Ishikawa (cell line): ENCODE results near the gene EIF2S2.

Source experiments
- CEBPB ChIP-seq: IDR thresholded peaks from 2 replicates; pipeline ENCODE4 v1.6.1; 2012
- CREB1 ChIP-seq: IDR thresholded peaks from 2 replicates; pipeline ENCODE4 v1.6.1; 2012; ENCODE audit warnings: low read depth
- EGR1 ChIP-seq: IDR thresholded peaks from 2 replicates; pipeline ENCODE4 v1.6.1; 2012
- EP300 ChIP-seq: IDR thresholded peaks from 2 replicates; pipeline ENCODE4 v1.6.1; 2012; ENCODE audit warnings: borderline replicate concordance
- FOXM1 ChIP-seq: IDR thresholded peaks from 2 replicates; pipeline ENCODE4 v1.6.1; 2012; ENCODE audit warnings: low read depth, borderline replicate concordance
- NFIC ChIP-seq: IDR thresholded peaks from 2 replicates; pipeline ENCODE4 v1.6.1; 2012
- RAD21 ChIP-seq: IDR thresholded peaks from 2 replicates; pipeline ENCODE4 v1.6.1; 2012; ENCODE audit warnings: low read depth
- TAF1 ChIP-seq: IDR thresholded peaks from 2 replicates; pipeline ENCODE4 v1.6.1; 2012; ENCODE audit warnings: low read depth, mild to moderate bottlenecking
- TCF12 ChIP-seq: IDR thresholded peaks from 2 replicates; pipeline ENCODE4 v1.6.1; 2012; ENCODE audit warnings: low read depth
- TEAD4 ChIP-seq: IDR thresholded peaks from 2 replicates; pipeline ENCODE4 v1.6.1; 2012
- YY1 ChIP-seq: IDR thresholded peaks from 2 replicates; pipeline ENCODE4 v1.6.1; 2012; ENCODE audit warnings: low read depth
- ZBTB7A ChIP-seq: IDR thresholded peaks from 2 replicates; pipeline ENCODE4 v1.6.1; 2012; ENCODE audit warnings: low read depth
- TF ChIP-seq, protein P1 (sequence below): IDR thresholded peaks from 2 replicates; pipeline ENCODE4 v1.6.1; 2012
- TF ChIP-seq, protein P2 (sequence below): IDR thresholded peaks from 2 replicates; pipeline ENCODE4 v1.6.1; 2012
- TF ChIP-seq, protein P3 (sequence below): IDR thresholded peaks from 2 replicates; pipeline ENCODE4 v1.6.1; 2012; ENCODE audit warnings: low read depth, mild to moderate bottlenecking

Gene EIF2S2

DNA sequence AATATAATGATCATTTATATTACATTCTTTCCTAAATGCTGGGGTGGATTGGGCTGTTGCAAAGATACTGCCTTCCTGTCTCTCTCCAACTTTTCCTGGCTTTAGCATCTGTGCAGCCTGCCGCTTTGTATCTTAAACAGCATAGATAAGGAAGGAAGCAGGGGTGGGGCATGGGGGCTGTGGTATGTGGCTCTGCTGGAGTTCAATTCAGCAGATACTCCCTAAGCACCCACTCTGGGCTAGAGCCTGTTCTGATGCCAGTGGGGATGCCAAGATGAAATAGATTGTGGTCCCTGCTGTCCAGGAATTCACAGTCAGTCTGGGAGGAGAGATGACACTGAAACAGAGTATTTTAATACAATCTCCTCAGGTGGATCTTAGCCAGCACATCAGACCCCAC, 56.8 kb downstream of the EIF2S2 start:
- TF ChIP-seq CREB1 = no peak
- no peak for TF ChIP-seq FOXM1

DNA sequence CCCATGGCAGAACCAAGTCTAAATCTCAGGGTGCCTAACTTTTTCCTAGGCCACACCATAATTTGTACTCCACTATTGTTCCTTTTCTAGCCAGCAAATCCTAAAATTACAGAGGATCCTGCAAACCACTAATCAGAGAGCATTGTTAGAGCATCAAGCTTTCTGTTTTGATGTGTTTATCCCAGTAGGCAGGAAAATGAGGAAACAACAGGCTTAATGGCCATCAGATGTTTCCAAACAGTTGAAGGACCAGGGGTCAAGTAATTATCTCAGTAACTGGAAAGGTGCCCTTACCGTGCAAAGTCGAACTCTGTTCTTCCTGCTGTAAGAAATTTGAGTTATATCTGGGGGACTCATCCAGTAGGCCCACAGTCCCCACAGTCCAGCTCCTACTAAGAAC, 59.6 kb downstream of the EIF2S2 start:
- TF ChIP-seq CREB1 (no peak), TAF1 (no peak), EP300 (no peak), EGR1 (no peak), ZBTB7A (no peak), YY1 (no peak), FOXM1 (no peak), CEBPB (no peak), RAD21 (no peak), TEAD4 (no peak), TCF12 (no peak), NFIC (no peak)
- TF ChIP-seq, protein P1, sequence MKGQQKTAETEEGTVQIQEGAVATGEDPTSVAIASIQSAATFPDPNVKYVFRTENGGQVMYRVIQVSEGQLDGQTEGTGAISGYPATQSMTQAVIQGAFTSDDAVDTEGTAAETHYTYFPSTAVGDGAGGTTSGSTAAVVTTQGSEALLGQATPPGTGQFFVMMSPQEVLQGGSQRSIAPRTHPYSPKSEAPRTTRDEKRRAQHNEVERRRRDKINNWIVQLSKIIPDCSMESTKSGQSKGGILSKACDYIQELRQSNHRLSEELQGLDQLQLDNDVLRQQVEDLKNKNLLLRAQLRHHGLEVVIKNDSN = no peak
- TF ChIP-seq, protein P2, sequence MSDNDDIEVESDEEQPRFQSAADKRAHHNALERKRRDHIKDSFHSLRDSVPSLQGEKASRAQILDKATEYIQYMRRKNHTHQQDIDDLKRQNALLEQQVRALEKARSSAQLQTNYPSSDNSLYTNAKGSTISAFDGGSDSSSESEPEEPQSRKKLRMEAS = no peak
- TF ChIP-seq, protein P3, sequence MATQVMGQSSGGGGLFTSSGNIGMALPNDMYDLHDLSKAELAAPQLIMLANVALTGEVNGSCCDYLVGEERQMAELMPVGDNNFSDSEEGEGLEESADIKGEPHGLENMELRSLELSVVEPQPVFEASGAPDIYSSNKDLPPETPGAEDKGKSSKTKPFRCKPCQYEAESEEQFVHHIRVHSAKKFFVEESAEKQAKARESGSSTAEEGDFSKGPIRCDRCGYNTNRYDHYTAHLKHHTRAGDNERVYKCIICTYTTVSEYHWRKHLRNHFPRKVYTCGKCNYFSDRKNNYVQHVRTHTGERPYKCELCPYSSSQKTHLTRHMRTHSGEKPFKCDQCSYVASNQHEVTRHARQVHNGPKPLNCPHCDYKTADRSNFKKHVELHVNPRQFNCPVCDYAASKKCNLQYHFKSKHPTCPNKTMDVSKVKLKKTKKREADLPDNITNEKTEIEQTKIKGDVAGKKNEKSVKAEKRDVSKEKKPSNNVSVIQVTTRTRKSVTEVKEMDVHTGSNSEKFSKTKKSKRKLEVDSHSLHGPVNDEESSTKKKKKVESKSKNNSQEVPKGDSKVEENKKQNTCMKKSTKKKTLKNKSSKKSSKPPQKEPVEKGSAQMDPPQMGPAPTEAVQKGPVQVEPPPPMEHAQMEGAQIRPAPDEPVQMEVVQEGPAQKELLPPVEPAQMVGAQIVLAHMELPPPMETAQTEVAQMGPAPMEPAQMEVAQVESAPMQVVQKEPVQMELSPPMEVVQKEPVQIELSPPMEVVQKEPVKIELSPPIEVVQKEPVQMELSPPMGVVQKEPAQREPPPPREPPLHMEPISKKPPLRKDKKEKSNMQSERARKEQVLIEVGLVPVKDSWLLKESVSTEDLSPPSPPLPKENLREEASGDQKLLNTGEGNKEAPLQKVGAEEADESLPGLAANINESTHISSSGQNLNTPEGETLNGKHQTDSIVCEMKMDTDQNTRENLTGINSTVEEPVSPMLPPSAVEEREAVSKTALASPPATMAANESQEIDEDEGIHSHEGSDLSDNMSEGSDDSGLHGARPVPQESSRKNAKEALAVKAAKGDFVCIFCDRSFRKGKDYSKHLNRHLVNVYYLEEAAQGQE = no peak

DNA sequence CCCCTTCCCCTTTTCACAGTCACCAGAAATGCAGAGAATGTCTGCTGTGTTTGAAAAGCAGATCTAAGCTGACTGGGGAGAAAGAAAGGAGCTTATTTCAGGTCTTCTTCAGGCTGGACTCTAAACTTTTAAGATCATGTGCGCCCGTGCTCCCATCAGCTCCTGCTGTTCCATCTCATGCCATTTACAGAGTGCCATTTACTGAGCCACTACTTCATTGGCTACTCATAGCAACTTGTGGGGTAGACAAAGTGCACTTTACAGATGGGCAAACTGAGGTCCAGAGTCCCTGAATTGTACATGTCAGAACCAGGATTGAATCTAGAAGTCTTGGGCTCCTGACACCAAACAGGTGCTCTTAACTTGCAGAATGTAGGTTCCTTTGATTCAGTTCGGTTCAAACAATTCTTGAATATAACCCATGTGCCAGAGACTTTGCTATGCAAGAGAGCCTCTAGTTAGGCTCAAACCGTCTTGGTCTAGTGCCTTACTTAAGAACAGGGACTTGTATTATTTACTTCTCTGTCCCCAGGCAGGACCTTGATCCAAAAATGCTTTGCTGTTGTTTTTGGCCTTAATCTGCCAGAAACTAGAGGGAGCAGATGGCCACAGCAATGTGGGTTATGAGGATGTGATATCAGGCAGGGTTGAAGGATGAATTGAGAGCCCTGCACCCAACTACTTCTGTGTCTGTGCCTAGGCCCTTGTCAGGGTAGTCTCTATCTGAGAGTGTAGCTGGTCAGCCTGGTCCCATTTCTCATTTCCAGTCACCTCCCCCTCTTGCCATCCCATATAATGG, 61.9 kb downstream of the EIF2S2 start:
- TF ChIP-seq RAD21 (no peak), CREB1 (no peak), FOXM1 (no peak), CEBPB (no peak), TCF12 (no peak), TEAD4 (no peak), NFIC (no peak)
- TF ChIP-seq, protein P3 = no peak
- TF ChIP-seq, protein P2 = no peak

DNA sequence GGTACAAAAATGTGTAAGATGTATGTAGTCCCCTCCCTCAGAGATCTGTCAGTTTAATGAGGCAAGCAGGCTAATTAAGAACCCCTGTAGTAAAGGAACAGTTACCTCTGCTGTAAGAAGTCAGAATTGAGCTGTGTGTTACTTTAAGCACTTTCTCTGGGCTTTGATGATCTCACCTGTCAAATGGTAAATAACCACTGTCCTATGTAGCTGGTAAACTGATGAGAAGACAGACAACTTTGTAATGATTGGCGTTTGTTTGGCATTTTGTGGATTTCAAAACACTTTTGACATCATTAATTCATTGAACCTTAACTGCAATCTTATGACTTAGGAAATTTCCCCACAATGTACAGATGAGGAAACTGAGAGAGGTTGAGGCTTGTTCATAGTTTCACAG, 62.7 kb downstream of the EIF2S2 start:
- TF ChIP-seq TAF1 (no peak), RAD21 (no peak), FOXM1 (no peak), NFIC (no peak), EP300 (no peak), CEBPB (no peak), ZBTB7A (no peak), EGR1 (no peak), CREB1 (no peak), TEAD4 (no peak), YY1 (no peak), TCF12 (no peak)
- TF ChIP-seq, protein P2 = no peak
- TF ChIP-seq, protein P1 = no peak
- TF ChIP-seq, protein P3 = no peak
